Placental pericyte (primary cell): Measurements from ENCODE around the gene MYH14. TPM values are rescaled to one million over a fixed set of nuclear protein-coding genes. Genes with fewer than 3 reads are reported as not detected.

Source experiments
- small RNA-seq: library from RNA; depleted of rRNA; stranded (forward); fragments of <200 nt; gene quantifications from one replicate; pipeline ENCODE3, GENCODE V24; 2012; ENCODE audit warnings: low replicate concordance
- total RNA-seq: library from RNA; depleted of rRNA; stranded (reverse); fragments of >200 nt; gene quantifications from 2 replicates; pipeline ENCODE4 v1.2.3, GENCODE V29; 2012

Gene MYH14
- total RNA-seq = under 0.01 TPM in 1 of 2 replicates, not detected in the other

GRCh38 chr19:50203281-50204080, at the start of gene MYH14:
Gene MYH14, plus strand, starts transcription at chr19:50203622. Its CDS starts 6,744 bp downstream, at chr19:50210366.

GRCh38 chr19:50162988-50163387, 40.4 kb upstream of the MYH14 start, which contains the start of gene IZUMO2:
Gene IZUMO2, minus strand, starts transcription at chr19:50163281. Its CDS starts 87 bp downstream, at chr19:50163194.

GRCh38 chr19:50329146-50329925, 125.9 kb downstream of the MYH14 start, which contains the start of gene KCNC3:
Gene KCNC3, minus strand, starts transcription at chr19:50329377. Its CDS starts 295 bp downstream, at chr19:50329082.

Small RNAs within 50 kb of the gene (small RNA-seq; reads per million reads assigned to genes)
- gene RF00017 = not detected

Other genes with a start within 250 kb of the MYH14 start
- under 0.01 TPM in 1 of 2 replicates, not detected in the other for gene SIGLEC11, start 242.4 kb upstream of the MYH14 start, total RNA-seq
- 26.5 and 36.8 TPM in 2 replicates for gene VRK3, start 178.2 kb upstream of the MYH14 start, total RNA-seq
- gene ZNF473, start 177.6 kb upstream of the MYH14 start, total RNA-seq = 7.9 and 9.4 TPM in 2 replicates
- not detected in 2 replicates for gene IZUMO2, start 40.3 kb upstream of the MYH14 start, total RNA-seq
- gene KCNC3, start 125.8 kb downstream of the MYH14 start, total RNA-seq = not detected in 2 replicates
- gene NAPSA, start 162.0 kb downstream of the MYH14 start, total RNA-seq = not detected in 2 replicates
- 74.3 and 82.1 TPM in 2 replicates for gene NR1H2, start 172.8 kb downstream of the MYH14 start, total RNA-seq
- 10.5 and 51.7 TPM in 2 replicates for gene POLD1, start 180.7 kb downstream of the MYH14 start, total RNA-seq
- 0.29 TPM in 1 of 2 replicates, not detected in the other for gene SPIB, start 215.3 kb downstream of the MYH14 start, total RNA-seq
- not detected in 2 replicates for gene MYBPC2, start 229.3 kb downstream of the MYH14 start, total RNA-seq